Dedifferentiated amniotic fluid mesenchymal stem cell (primary cell): ENCODE results near the gene SEM1.
"Not testable (repeated sequence)": the region's sequence is repeated elsewhere in the genome, so short reads cannot be mapped to it uniquely, and the experiment has no call there.

Experiments used
- DNase-seq: peaks from one replicate; pipeline ENCODE4 v3.0.0-alpha.2; 2016; ENCODE audit errors: extremely low spot score

SEM1 gene

DNA sequence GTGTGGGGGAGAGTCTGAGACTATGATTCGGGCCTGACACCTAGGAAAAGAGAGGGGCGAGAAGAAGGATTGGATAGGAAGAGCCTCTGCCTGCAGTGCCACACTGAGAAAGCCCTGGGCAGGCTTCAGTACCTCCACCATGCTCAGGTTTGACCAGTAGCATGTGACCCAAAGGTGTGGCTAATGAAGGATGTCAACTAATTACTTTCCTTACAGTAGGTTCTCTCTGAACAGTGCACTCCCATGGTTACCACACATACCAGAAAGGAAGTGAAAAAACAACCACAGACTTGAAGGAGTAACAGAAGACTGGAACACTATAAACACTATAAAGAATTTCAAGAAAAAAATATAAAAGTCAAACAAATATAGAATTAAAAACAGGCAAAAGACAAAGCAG is 46.2 kb downstream of the SEM1 start:
- no peak for DNase-seq

DNA sequence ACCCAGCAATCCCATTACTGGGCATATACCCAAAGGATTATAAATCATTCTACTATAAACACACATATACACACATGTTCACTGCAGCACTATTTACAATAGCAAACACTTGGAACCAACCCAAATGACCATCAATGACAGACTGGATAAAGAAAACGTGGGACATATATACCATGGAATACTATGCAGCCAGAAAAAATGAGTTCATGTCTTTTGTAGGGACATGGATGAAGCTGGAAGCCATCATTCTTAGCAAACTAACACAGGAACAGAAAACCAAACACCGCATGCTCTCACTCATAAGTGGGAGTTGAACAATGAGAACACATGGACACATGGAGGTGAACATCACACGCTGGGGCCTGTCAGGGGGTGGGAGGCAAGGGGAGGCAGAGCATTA is 47.5 kb downstream of the SEM1 start:
- not testable (repeated sequence) for DNase-seq

DNA sequence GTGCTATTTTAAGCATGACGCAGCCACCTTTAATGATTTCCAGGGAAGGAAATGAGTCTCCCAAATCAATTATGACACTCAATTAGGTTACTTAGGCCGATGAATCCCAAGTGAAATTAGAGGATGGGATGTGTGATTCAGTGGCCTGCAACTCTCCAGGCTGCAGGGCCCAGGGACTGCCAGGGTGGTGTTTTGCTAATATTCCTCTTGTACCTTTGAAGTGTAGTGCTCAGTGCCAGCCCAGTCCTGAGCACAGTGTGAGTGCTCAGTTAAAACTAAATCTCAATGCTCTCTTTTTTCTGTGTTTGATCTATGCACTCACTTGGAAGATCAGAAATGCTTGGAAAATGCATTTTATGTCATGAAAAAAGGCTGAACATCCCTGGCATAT is 51.6 kb downstream of the SEM1 start:
- no peak for DNase-seq

DNA sequence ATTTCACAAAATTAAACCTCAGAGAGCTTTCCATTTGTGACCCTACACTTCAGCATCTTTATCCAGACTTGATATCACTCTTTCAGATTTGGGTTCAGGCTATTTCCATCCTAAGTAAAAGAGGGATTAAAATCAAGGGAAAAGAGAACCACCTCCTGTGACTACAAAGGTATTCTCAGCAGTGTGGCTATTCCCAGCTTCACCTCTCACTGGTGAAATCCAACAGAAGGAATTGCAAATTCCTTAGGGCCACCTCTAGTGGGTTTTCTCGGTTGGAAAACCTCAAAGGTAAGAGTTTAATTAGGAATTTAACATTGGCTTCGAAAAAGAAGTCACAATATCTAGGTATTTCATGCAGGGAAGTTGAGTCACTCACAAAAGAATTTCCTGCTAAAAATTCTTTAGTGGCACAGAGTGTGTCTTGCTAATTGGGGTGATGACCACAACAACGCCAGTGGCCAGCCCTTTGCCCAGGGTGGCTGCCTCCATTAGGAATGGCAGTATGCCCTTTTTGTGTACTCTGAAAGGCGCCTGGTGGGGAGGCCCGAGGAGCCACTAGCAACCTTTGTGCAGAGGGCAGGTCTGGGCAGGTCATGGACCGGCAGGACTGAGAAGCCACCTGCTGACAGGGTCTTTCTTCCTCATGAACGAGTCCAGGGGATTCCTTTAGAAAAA is 52.2 kb downstream of the SEM1 start:
- DNase-seq = no peak

DNA sequence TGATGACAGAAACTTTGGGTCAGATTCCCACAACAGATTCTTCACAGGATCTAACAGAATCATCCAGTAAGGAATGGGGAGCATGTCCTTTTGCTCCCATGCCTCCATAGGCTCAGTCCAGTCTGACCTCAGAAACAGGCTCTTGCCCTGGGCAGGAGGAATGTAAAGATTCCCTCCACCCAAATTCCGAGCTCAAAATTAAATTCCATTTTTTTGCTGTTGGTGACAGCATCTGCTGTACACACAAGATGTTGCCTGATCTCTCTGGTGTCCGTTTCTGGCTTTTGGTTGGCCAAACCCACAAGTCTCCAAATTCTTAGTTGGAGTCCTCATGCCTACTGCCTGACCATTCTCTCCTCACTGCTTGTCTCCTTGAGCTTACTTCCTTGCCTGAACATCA is 53.7 kb downstream of the SEM1 start:
- DNase-seq = no peak

DNA sequence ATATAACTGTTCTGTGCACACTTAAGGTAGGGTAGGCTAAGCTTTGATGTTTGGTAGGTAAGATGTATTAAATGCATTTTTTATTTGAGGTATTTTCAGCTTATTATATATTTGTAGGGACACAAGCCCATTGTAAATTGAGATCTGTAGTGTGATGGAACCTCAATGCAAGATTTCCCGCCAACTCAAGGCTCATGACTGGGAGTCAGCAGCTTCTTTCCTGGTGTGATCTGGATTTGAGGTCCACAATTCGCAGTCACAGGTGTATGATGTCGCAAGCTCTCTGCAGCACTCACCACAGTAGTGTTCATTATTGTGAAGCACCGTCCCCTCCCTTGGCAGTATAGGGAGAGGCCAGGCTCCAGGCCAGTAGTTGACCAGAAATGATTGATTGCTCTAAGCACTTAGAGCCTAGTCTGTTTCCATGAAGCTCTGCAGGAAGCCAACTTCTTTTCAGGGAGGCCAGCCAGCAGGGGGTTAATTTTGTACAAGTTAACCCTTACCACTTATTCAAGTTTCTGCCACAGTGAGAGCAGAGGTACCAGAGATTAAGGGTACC is 54.9 kb downstream of the SEM1 start:
- DNase-seq = no peak

DNA sequence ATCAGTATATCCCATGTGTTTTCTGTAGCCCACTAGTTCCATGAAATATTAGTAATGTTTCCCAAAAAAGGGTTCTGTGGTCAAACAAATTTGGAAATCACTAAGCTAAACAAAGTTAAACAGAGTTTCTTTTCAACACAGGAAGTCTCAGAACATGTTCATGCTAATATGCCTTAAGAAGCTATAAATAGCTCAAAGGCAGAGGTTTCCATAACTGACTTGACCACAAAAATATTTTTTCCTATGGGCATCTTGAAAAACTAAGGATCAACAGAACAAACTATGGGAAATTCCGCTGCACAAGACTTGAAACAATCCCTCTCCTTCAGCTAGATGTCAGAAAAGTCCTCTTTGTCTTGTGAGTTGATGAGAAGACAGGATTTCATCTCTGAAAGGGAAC is 59.7 kb downstream of the SEM1 start:
- peak; percentile 38 for DNase-seq

DNA sequence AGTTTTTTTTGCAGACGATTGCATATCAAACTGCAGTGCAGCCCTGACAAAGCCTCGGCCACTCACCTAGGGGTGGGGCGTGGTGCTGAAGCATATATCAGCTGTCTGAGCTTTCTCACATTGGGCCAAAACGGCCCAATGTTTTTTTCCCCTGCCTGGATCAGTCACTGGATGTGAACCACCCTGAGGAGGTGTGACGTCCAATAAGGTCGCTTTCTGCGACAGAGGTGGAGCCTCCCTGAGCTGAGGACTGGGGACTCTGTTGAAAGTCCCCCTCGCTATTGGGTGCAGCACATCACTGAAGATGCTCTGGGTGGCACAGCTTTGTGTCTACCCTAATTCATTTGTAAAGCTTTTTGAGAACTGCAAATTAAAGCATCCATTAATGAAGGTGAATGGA is 60.9 kb downstream of the SEM1 start:
- DNase-seq = no peak

DNA sequence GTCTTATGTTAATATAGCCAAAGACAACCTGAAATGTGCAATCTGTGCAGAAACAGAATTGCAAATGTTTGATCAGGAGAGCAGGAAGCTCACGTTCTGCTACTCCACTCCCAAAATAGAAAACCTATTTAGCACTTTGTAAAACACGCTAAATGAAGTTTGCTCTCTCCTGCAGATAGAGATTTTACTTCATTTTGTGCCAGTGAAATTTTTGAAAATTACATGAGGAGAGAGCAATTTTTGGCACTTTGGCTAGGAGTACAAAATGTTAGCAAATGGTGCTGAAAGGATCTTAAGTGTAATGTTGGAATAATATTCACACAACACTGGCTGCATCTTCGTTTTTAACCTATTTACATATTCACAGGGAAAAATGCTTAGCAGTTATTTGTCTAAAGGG is 61.9 kb downstream of the SEM1 start:
- no peak for DNase-seq

DNA sequence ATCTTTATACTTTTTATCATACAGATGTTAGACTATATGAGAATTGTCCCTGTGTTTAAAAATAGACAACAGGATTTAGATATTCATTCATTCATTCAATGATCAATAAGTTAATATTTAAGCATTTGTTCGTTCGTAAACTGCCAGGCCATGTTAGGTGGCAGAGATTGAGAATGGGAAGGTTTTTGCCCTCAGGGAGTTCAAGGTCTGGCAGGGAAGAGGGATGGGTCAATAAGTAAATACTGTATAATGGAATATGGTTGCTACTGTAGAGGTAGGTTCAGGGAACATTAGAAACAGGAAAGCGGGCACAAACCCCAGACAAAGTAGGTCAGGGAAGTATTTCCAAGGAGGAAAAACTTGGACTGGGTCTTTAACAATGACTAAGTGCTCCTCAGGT is 64.6 kb downstream of the SEM1 start:
- DNase-seq = no peak

DNA sequence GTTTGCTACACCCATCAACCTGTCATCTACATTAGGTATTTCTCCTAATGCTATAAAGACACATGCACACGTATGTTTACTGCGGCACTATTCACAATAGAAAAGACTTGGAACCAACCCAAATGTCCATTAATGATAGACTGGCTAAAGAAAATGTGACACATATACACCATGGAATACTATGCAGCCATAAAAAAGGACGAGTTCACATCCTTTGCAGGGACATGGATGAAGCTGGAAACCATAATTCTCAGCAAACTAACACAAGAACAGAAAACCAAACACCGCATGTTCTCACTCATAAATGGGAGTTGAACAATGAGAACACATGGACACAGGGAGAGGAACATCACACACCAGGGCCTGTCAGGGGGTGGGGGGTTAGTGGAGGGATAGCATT is 66.2 kb downstream of the SEM1 start:
- DNase-seq = not testable (repeated sequence)

DNA sequence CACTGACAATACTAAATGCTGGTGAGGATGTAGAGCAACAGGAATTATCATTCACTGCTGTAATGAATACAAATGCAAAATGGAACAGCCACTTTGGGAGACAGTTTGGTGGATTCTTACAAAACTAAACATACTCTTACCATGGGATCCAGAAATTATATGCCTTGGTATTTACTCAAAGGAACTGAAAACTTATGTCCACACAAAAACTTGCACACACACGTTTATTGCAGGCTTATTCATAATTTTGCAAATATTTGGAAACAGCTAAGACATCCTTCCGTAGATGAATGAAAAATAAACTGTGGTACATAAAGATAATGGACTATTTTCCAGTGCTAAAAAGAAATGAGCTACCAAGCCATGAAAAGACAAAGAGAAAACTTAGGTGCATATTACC is 69.6 kb downstream of the SEM1 start:
- DNase-seq = no peak
